HG02943 (cell line): ENCODE results near the gene APBA3.

Source experiments
- ATAC-seq: cut with Tn5 transposase; IDR thresholded peaks from one replicate; pipeline ENCODE4 v1.9.1; 2021; ENCODE audit warnings: mild to moderate bottlenecking, low read depth, moderate library complexity; ENCODE audit not compliant: unreplicated experiment

APBA3 gene

GRCh38 chr19:3761382-3762129, at the start of gene APBA3:
APBA3 (minus strand) TSS chr19:3761692; CDS start chr19:3760264, 1,428 bp downstream.
- no peak for ATAC-seq

GRCh38 chr19:3810708-3811355, 49.3 kb upstream of the APBA3 start:
- ATAC-seq = no peak

- ATAC-seq = no peak
Observed at GRCh38 chr19:3809881-3810707, 48.6 kb upstream of the APBA3 start.

- no peak for ATAC-seq
Observed at GRCh38 chr19:3808420-3809143, 47.1 kb upstream of the APBA3 start.

GRCh38 chr19:3807574-3808354, 46.3 kb upstream of the APBA3 start:
- no peak for ATAC-seq

- ATAC-seq = no peak
Observed at GRCh38 chr19:3807131-3807480, 45.6 kb upstream of the APBA3 start.

- ATAC-seq = no peak
Observed at GRCh38 chr19:3805859-3806258, 44.4 kb upstream of the APBA3 start.

GRCh38 chr19:3804429-3804828, 42.9 kb upstream of the APBA3 start:
- no peak for ATAC-seq

- no peak for ATAC-seq
Observed at GRCh38 chr19:3803986-3804385, 42.5 kb upstream of the APBA3 start.

- ATAC-seq = no peak
Observed at GRCh38 chr19:3803114-3803888, 41.8 kb upstream of the APBA3 start.

GRCh38 chr19:3801412-3802096, 40.1 kb upstream of the APBA3 start:
- ATAC-seq = no peak

GRCh38 chr19:3800996-3801395, 39.5 kb upstream of the APBA3 start:
- no peak for ATAC-seq

GRCh38 chr19:3798137-3798536, 36.6 kb upstream of the APBA3 start:
- no peak for ATAC-seq

- ATAC-seq = no peak
Observed at GRCh38 chr19:3796358-3796757, 34.9 kb upstream of the APBA3 start.

- ATAC-seq = no peak
Observed at GRCh38 chr19:3793799-3794198, 32.3 kb upstream of the APBA3 start.

- no peak for ATAC-seq
Observed at GRCh38 chr19:3792114-3792513, 30.6 kb upstream of the APBA3 start.

GRCh38 chr19:3790941-3791340, 29.4 kb upstream of the APBA3 start:
- no peak for ATAC-seq

GRCh38 chr19:3790209-3790734, 28.8 kb upstream of the APBA3 start:
- no peak for ATAC-seq
